Transverse colon (tissue), 4 donors: ENCODE measurements around the gene NEUROD2. TPM values are rescaled to one million over a fixed set of nuclear protein-coding genes. Genes with fewer than 3 reads are reported as not detected.

ENCODE experiments used
- DNase-seq: peaks from one replicate; pipeline ENCODE4 v3.0.0-alpha.2; 2019
- H3K27ac ChIP-seq, 4 donors: fragments of 200-600 bp; sonication (generic); 2 replicates each; pipeline ENCODE4 v1.5.1; 2016 to 2018; ENCODE audit warnings: inconsistent platforms in 4 of 4
- H3K27me3 ChIP-seq: fragments of 200-600 bp; sonication (generic); 2 replicates; pipeline ENCODE4 v1.5.1; 2017; ENCODE audit warnings: inconsistent platforms
- H3K36me3 ChIP-seq, 4 donors: fragments of 200-600 bp; sonication (generic); 2 replicates each; pipeline ENCODE4 v1.5.1; 2017 to 2019; ENCODE audit warnings: inconsistent platforms in 4 of 4
- H3K4me1 ChIP-seq, 4 donors: fragments of 200-600 bp; sonication (generic); 2 replicates each; pipeline ENCODE4 v1.5.1; 2017 to 2020; ENCODE audit warnings: inconsistent platforms in 4 of 4
- H3K4me3 ChIP-seq, 4 donors: fragments of 200-600 bp; sonication (generic); 1 replicate in 1 of 4; 2 replicates in 3 of 4; pipeline versions ENCODE4 v1.5.1 to v1.6.1; 2017 to 2019; ENCODE audit warnings: inconsistent platforms in 4 of 4
- H3K9me3 ChIP-seq, 2 donors: fragments of 200-600 bp; sonication (generic); 2 replicates each; pipeline ENCODE4 v1.5.1; 2017 to 2019; ENCODE audit warnings: inconsistent platforms in 2 of 2
- CTCF ChIP-seq, 5 experiments: fragments of 200-600 bp in 3 of 5; fragments of 450-650 bp in 2 of 5; sonication (generic) in 3 of 5; IDR thresholded peaks; 1 replicate in 2 of 5; 2 replicates in 3 of 5; pipeline ENCODE4 v1.5.1; 2016 to 2017; ENCODE audit warnings: antibody characterized with exemption in 5 of 5, inconsistent platforms in 3 of 5, mild to moderate bottlenecking in 2 of 5, moderate library complexity in 1 of 5
- EP300 ChIP-seq: sonication (generic); formaldehyde crosslinking; IDR thresholded peaks from one replicate; pipeline ENCODE4 v1.6.1; 2017; ENCODE audit warnings: antibody characterized with exemption, low read depth
- POLR2A ChIP-seq: fragments of 450-650 bp; IDR thresholded peaks from one replicate; pipeline ENCODE4 v1.6.1; 2016; ENCODE audit warnings: antibody characterized with exemption, mild to moderate bottlenecking, moderate library complexity
- POLR2AphosphoS5 ChIP-seq, 3 donors: sonication (generic); formaldehyde crosslinking; IDR thresholded peaks; one replicate each; pipeline ENCODE4 v1.6.1; 2016; ENCODE audit warnings: antibody characterized with exemption in 3 of 3
- WGBS, 2 donors: methylation state at CpG; one replicate each; pipeline ENCODE4 v1.1.5; 2018; ENCODE audit warnings: low coverage in 1 of 2; 5-methylcytosine and 5-hydroxymethylcytosine counted together
- in situ Hi-C, 4 donors: fragments of 200-750 bp; cut with MboI; loops; one replicate each; pipeline versions ENCODE4 v1.15.0 to v1.15.1; 2017; ENCODE audit warnings: low sequenced_read_pairs in 3 of 4, low pct_ligation_motif_present in 1 of 4, low pct_unique_long_range_greater_than_20kb in 1 of 4
- intact Hi-C: fragments of 100-400 bp; cut with DNase I; formaldehyde crosslinking; loops from one replicate; pipeline ENCODE4 v1.15.1; 2023; ENCODE audit warnings: low total_unique reads
- total RNA-seq, 4 donors: library from RNA; depleted of rRNA; stranded (reverse); fragments of >200 nt; gene quantifications; one replicate each; pipeline ENCODE4 v1.1.0, GENCODE V29; 2016

NEUROD2 gene
- total RNA-seq, 4 donors from 2014 or later, result not detected

GRCh38 chr17:39621523-39622379, 14.0 kb upstream of the NEUROD2 start:
- TF ChIP-seq POLR2AphosphoS5 (IDR thresholded peaks at IDR 0.05), result peak in 1 of 3 donors; percentile 13
- TF ChIP-seq CTCF (IDR thresholded peaks at IDR 0.05), result peak; percentile 99 to 100 (median 100)
- TF ChIP-seq POLR2A, result no peak
- no peaks in the 10 kb centered on the region for H3K36me3 ChIP-seq
- WGBS, 2 donors, result 10% methylated on average over 23 of the region's 26 CpGs; no CpG with 5 or more reads in 1 of the 2 donors
- DNase-seq, result peak; percentile 90
- intact Hi-C loops, result no loop called here
- H3K9me3 ChIP-seq, result no peaks in the 10 kb centered on the region
- H3K27ac ChIP-seq, result peak overlapping the region in 2 of 4 donors; percentile 7 to 50
- peaks cover 23 to 53% (median 43%) of the 10 kb centered on the region in 4 donors for H3K4me1 ChIP-seq
- no peak overlapping the region for H3K4me3 ChIP-seq
- H3K27me3 ChIP-seq, result peaks cover 27% of the 10 kb centered on the region
- in situ Hi-C loops, result loop anchor here in 2 of 4 donors (10.0 kb wide), 2 partner anchors 123 to 133 kb away; no protein-coding TSS in a partner anchor

- intact Hi-C loops, result no loop called here
- Histone ChIP-seq H3K4me1 (peaks cover 14 to 33% (median 29%) of the 10 kb centered on the region in 4 donors), H3K27ac (no peak overlapping the region), H3K4me3 (no peak overlapping the region), H3K27me3 (peaks cover 23% of the 10 kb centered on the region), H3K9me3 (no peaks in the 10 kb centered on the region), H3K36me3 (no peaks in the 10 kb centered on the region)
- in situ Hi-C loops, result loop anchor here in 3 of 4 donors (10.0 kb wide), 2 partner anchors 125 to 135 kb away; no protein-coding TSS in a partner anchor
- no peak for DNase-seq
- TF ChIP-seq EP300 (no peak), POLR2AphosphoS5 (IDR thresholded peaks at IDR 0.05) (no peak), CTCF (IDR thresholded peaks at IDR 0.05) (no peak)
- 20 to 50% methylated on average over 1 of the region's 1 CpG for WGBS, 2 donors
These were observed 12.0 kb upstream of the NEUROD2 start for GRCh38 chr17:39619786-39620101.

GRCh38 chr17:39618956-39619785, 11.5 kb upstream of the NEUROD2 start:
- H3K4me1 ChIP-seq, result peaks cover 14 to 29% (median 27%) of the 10 kb centered on the region in 4 donors
- in situ Hi-C loops, result loop anchor here in 1 of 4 donors (10.0 kb wide), 1 partner anchor 136 kb away; no protein-coding TSS in a partner anchor
- no peak for DNase-seq
- peaks cover 27% of the 10 kb centered on the region for H3K27me3 ChIP-seq
- peak overlapping the region in 1 of 4 donors; percentile 44 for H3K4me3 ChIP-seq
- no peaks in the 10 kb centered on the region for H3K9me3 ChIP-seq
- H3K27ac ChIP-seq, result no peak overlapping the region
- H3K36me3 ChIP-seq, result no peaks in the 10 kb centered on the region
- WGBS, 2 donors, result 51% methylated on average over 13 of the region's 13 CpGs; no CpG with 5 or more reads in 1 of the 2 donors
- TF ChIP-seq POLR2AphosphoS5 (IDR thresholded peaks at IDR 0.05) (no peak), POLR2A (no peak), CTCF (IDR thresholded peaks at IDR 0.05) (no peak), EP300 (no peak)
- intact Hi-C loops, result no loop called here
